Uterus (tissue), 2 donors: ENCODE measurements around the gene RNH1.

ENCODE experiments used
- POLR2A ChIP-seq, 2 donors: fragments of 450-650 bp; IDR thresholded peaks; one replicate each; pipeline ENCODE4 v1.6.1; 2016; ENCODE audit warnings: antibody characterized with exemption in 2 of 2, mild to moderate bottlenecking in 1 of 2, moderate library complexity in 1 of 2
- TF ChIP-seq, protein P1 (sequence below), 4 experiments: fragments of 200-600 bp in 2 of 4; fragments of 450-650 bp in 2 of 4; sonication (generic) in 2 of 4; IDR thresholded peaks; one replicate each; pipeline ENCODE4 v1.5.1; 2016 to 2019; ENCODE audit warnings: antibody characterized with exemption in 4 of 4, mild to moderate bottlenecking in 2 of 4, moderate library complexity in 1 of 4

DNA sequence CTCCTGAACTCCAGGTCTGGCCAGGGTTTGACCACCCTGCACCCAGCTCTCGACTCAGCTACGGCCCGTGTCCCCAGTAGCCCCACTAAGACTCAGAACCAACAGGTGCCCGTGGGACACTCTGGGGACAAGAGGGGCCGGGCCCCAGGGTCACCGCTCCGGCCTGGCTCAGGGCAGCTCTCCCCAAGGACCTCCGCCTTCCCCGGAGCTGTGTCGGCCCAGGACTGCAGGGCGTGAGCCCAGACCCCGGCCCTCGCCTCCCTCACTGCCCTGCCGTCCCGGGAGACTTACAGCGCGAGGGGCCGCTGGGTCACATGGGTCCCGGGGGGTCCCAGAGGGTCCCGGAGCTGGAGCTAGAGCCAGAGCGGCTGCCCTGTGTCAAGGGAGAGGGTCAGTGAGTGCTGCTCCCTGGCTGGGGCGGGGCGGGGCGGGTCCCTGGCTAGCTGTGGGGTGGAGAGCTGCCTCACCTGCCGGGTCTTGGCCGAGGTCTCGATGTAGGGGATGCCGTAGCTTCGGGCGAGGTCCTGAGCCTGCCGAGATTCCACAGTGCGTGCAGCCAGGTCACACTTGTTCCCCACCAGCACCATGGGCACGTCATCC, 26.0 kb upstream of the RNH1 start:
- TF ChIP-seq, protein P1, sequence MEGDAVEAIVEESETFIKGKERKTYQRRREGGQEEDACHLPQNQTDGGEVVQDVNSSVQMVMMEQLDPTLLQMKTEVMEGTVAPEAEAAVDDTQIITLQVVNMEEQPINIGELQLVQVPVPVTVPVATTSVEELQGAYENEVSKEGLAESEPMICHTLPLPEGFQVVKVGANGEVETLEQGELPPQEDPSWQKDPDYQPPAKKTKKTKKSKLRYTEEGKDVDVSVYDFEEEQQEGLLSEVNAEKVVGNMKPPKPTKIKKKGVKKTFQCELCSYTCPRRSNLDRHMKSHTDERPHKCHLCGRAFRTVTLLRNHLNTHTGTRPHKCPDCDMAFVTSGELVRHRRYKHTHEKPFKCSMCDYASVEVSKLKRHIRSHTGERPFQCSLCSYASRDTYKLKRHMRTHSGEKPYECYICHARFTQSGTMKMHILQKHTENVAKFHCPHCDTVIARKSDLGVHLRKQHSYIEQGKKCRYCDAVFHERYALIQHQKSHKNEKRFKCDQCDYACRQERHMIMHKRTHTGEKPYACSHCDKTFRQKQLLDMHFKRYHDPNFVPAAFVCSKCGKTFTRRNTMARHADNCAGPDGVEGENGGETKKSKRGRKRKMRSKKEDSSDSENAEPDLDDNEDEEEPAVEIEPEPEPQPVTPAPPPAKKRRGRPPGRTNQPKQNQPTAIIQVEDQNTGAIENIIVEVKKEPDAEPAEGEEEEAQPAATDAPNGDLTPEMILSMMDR (IDR thresholded peaks at IDR 0.05) = no peak
- no peak for TF ChIP-seq POLR2A (IDR thresholded peaks at IDR 0.05)
